A673 (cell line): ENCODE results near the gene NTRK3. TPM values are rescaled to one million over a fixed set of nuclear protein-coding genes. Genes with fewer than 3 reads are reported as not detected.

ENCODE experiments used
- BruUV-seq: library from RNA; stranded (reverse); fragments of 400-500 nt; replicated peaks from 2 replicates; lab custom pipeline; 2021; lab: Mats Ljungman, UMichigan
- CTCF ChIA-PET: fragments of 300-600 bp; sonication (Branson Sonifier 250); formaldehyde crosslinking; loops from one replicate; lab custom pipeline; 2022; ENCODE audit warnings: antibody characterized with exemption; lab: Charles Lee
- POLR2A ChIA-PET: fragments of 300-600 bp; sonication (Branson Sonifier 250); formaldehyde crosslinking; loops from one replicate; lab custom pipeline; 2022; ENCODE audit warnings: antibody characterized with exemption; ENCODE audit not compliant: low non-redundant PET; lab: Charles Lee
- DNase-seq: peaks from one replicate; pipeline ENCODE4 v3.0.0-alpha.2; 2015; ENCODE audit warnings: low spot score
- H3K27ac ChIP-seq: fragments of 200-600 bp; sonication (generic); 2 replicates; pipeline ENCODE4 v1.5.1; 2016; ENCODE audit warnings: mixed run types, low read depth, mild to moderate bottlenecking, mixed read lengths, antibody characterized with exemption, low read length; ENCODE audit not compliant: poor library complexity, severe bottlenecking
- H3K27me3 ChIP-seq: fragments of 200-600 bp; sonication (generic); replicated peaks from 2 replicates; pipeline ENCODE4 v1.6.1; 2017; ENCODE audit warnings: mixed run types, low read depth, mild to moderate bottlenecking, mixed read lengths, antibody characterized with exemption, low read length; ENCODE audit not compliant: insufficient read depth, poor library complexity
- H3K36me3 ChIP-seq: fragments of 200-600 bp; sonication (generic); 2 replicates; pipeline ENCODE4 v1.6.1; 2016; ENCODE audit warnings: mixed run types, mild to moderate bottlenecking, mixed read lengths, antibody characterized with exemption, low read length; ENCODE audit not compliant: insufficient read depth, poor library complexity, severe bottlenecking
- H3K4me1 ChIP-seq: fragments of 200-600 bp; sonication (generic); 2 replicates; pipeline ENCODE4 v1.6.1; 2017; ENCODE audit warnings: mixed run types, mild to moderate bottlenecking, mixed read lengths, antibody characterized with exemption, low read length; ENCODE audit not compliant: insufficient read depth, poor library complexity, severe bottlenecking
- H3K4me3 ChIP-seq: fragments of 200-600 bp; sonication (generic); 2 replicates; pipeline ENCODE4 v1.5.1; 2016; ENCODE audit warnings: low read depth, mixed run types, mild to moderate bottlenecking, mixed read lengths, low read length; ENCODE audit not compliant: poor library complexity, severe bottlenecking
- H3K9me3 ChIP-seq: fragments of 200-600 bp; sonication (generic); 2 replicates; pipeline ENCODE4 v1.6.1; 2016; ENCODE audit warnings: mixed run types, low read depth, mild to moderate bottlenecking, mixed read lengths, antibody characterized with exemption, low read length; ENCODE audit not compliant: poor library complexity, severe bottlenecking
- EZH2 ChIP-seq: fragments of 200-600 bp; sonication (generic); IDR thresholded peaks from 2 replicates; pipeline ENCODE4 v1.6.1; 2017; ENCODE audit warnings: borderline replicate concordance, low read depth, mild to moderate bottlenecking, mixed read lengths, antibody characterized with exemption, low read length; ENCODE audit not compliant: poor library complexity, severe bottlenecking
- intact Hi-C: fragments of 100-400 bp; cut with micrococcal nuclease; formaldehyde crosslinking; loops from one replicate; pipeline ENCODE4 v1.10.0; 2022; ENCODE audit not compliant: unreplicated experiment
- total RNA-seq: library from RNA; stranded (reverse); gene quantifications from 2 replicates; pipeline ENCODE4 v1.2.3, GENCODE V29; 2021
- TF ChIP-seq, protein P1 (sequence below): fragments of 300-800, 200-600 bp; sonication (generic); conservative IDR thresholded peaks from 2 replicates; pipeline ENCODE4 v1.5.1; 2017; ENCODE audit warnings: low read depth, mild to moderate bottlenecking, antibody characterized with exemption, low read length, moderate library complexity, mixed read lengths

NTRK3 gene
- total RNA-seq, 1 experiment from 2014 or later: not detected

DNA sequence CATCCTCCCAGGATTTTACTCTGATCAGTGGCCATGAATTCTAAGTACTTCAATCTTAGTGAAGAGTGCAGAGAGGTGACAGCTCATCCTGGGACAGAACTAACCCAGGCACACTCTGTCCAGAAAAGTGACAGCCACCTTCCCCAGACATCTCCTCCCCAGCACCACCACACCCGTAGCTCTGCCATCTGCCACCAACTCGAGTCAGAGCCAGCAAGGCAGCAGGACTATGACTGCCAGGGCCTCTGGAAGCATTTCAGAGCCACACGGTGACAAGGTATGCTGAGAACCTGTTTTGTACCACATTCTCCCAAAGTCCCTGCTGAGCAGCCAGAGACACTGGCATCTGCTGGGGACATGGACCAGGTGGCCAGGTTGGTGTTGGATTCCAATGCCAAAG is 71.0 kb downstream of the NTRK3 start:
- no peak for TF ChIP-seq EZH2
- TF ChIP-seq, protein P1, sequence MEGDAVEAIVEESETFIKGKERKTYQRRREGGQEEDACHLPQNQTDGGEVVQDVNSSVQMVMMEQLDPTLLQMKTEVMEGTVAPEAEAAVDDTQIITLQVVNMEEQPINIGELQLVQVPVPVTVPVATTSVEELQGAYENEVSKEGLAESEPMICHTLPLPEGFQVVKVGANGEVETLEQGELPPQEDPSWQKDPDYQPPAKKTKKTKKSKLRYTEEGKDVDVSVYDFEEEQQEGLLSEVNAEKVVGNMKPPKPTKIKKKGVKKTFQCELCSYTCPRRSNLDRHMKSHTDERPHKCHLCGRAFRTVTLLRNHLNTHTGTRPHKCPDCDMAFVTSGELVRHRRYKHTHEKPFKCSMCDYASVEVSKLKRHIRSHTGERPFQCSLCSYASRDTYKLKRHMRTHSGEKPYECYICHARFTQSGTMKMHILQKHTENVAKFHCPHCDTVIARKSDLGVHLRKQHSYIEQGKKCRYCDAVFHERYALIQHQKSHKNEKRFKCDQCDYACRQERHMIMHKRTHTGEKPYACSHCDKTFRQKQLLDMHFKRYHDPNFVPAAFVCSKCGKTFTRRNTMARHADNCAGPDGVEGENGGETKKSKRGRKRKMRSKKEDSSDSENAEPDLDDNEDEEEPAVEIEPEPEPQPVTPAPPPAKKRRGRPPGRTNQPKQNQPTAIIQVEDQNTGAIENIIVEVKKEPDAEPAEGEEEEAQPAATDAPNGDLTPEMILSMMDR: no peak
- peaks cover 14% of the 10 kb centered on the region for H3K27me3 ChIP-seq
- BruUV-seq: no TSS peak
- H3K27ac ChIP-seq: no peak overlapping the region
- no peaks in the 10 kb centered on the region for H3K36me3 ChIP-seq
- no peaks in the 10 kb centered on the region for H3K9me3 ChIP-seq
- H3K4me1 ChIP-seq: no peaks in the 10 kb centered on the region
- POLR2A ChIA-PET: no interaction called here
- DNase-seq: no peak
- intact Hi-C loops: no loop called here
- no peak overlapping the region for H3K4me3 ChIP-seq
- CTCF ChIA-PET: no interaction called here

DNA sequence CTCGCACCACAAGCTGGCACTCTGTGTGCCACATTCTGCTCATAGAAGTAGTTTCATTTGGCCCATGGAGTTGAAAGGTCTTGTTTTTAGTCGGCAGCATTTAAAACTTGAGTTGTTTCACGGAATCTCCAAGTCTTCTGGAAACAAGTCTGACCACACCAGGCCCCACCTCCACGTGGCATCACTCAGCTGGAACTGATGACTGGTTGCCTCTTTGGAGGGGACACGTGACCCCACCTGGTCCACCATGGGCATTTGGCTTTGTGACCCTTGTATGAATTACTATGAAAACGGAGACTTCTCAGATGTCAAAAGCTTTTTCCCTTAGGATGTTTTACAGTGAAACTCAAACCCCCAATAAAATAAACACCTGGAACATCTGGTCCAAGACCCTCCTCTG is 74.9 kb downstream of the NTRK3 start:
- Histone ChIP-seq H3K4me1 (no peaks in the 10 kb centered on the region), H3K27ac (no peak overlapping the region), H3K36me3 (no peaks in the 10 kb centered on the region), H3K27me3 (peaks cover 9% of the 10 kb centered on the region), H3K9me3 (no peaks in the 10 kb centered on the region), H3K4me3 (no peak overlapping the region)
- ChIA-PET CTCF (no interaction called here), POLR2A (no interaction called here)
- intact Hi-C loops: no loop called here
- no peak for DNase-seq
- TF ChIP-seq, protein P1: no peak
- no peak for TF ChIP-seq EZH2
- BruUV-seq: no TSS peak

DNA sequence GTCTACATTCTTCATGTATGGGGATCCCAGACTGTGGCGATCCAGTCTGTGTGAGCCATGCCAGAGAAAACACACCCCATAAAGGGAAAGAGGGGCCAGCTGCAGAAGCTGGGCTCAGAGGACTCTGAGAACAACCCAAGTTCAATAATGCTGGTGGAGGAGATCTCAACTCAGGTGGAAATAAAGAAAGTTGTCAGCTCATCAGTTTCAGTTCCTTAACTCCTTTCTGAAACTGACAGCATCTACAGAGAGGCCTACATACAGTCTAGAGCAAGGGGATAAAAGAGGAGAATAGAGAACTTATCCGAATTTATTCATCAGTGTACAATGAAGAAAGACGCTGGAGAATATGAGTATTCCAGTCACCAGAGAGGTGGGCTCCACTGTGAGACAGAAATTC is 77.0 kb downstream of the NTRK3 start:
- Histone ChIP-seq H3K36me3 (no peaks in the 10 kb centered on the region), H3K4me3 (no peak overlapping the region), H3K27ac (no peak overlapping the region), H3K27me3 (peaks cover 4% of the 10 kb centered on the region), H3K4me1 (no peaks in the 10 kb centered on the region), H3K9me3 (no peaks in the 10 kb centered on the region)
- POLR2A ChIA-PET: no interaction called here
- CTCF ChIA-PET: no interaction called here
- BruUV-seq: no TSS peak
- intact Hi-C loops: no loop called here
- TF ChIP-seq, protein P1: no peak
- no peak for TF ChIP-seq EZH2
- no peak for DNase-seq
